ENCODE measurements around the gene CASQ1.

GRCh38 chr1:160161965-160162705 is 28.2 kb upstream of the CASQ1 start:
- TF ChIP-seq ZNF565 (CRISPR knock-in tag; conservative IDR thresholded peaks at IDR 0.05; ENCODE audit: low read depth), result no peak
- no peak for TF ChIP-seq PATZ1 (CRISPR knock-in tag; IDR thresholded peaks at IDR 0.05; ENCODE audit: borderline replicate concordance)
- TF ChIP-seq TOX (CRISPR knock-in tag; IDR thresholded peaks at IDR 0.05; ENCODE audit: borderline replicate concordance), result no peak
- no peak for TF ChIP-seq ZNF70 (CRISPR knock-in tag; IDR thresholded peaks at IDR 0.05)
- TF ChIP-seq ZNF8 (CRISPR knock-in tag; IDR thresholded peaks at IDR 0.05), result no peak
- no peak for TF ChIP-seq TCF4 (CRISPR knock-in tag; IDR thresholded peaks at IDR 0.05; ENCODE audit: borderline replicate concordance)
- no peak for TF ChIP-seq RARB (CRISPR knock-in tag; IDR thresholded peaks at IDR 0.05)
- no peak for TF ChIP-seq ZFP3 (CRISPR knock-in tag; IDR thresholded peaks at IDR 0.05)
- TF ChIP-seq BACH2 (CRISPR knock-in tag; IDR thresholded peaks at IDR 0.05; ENCODE audit: borderline replicate concordance), result no peak
- no peak for TF ChIP-seq SNAI2 (CRISPR knock-in tag; IDR thresholded peaks at IDR 0.05)
- TF ChIP-seq ISL1 (CRISPR knock-in tag; IDR thresholded peaks at IDR 0.05), result no peak

Measured in SK-N-SH treated with all-trans-retinoic acid at 6 μM for 48 hours (cell line).